ENCODE measurements around the gene BCL6.

- TF ChIP-seq CTCF (IDR thresholded peaks at IDR 0.05): no peak
- no peak for TF ChIP-seq ZBTB43 (CRISPR knock-in tag; IDR thresholded peaks at IDR 0.05)
- no peak for TF ChIP-seq CREB1 (CRISPR knock-in tag; IDR thresholded peaks at IDR 0.05)
- TF ChIP-seq CBFB (CRISPR knock-in tag; IDR thresholded peaks at IDR 0.05; ENCODE audit: low read depth): no peak
- no peak for TF ChIP-seq FOXP1 (CRISPR knock-in tag; IDR thresholded peaks at IDR 0.05; ENCODE audit: borderline replicate concordance)
- TF ChIP-seq NR1H2 (CRISPR knock-in tag; IDR thresholded peaks at IDR 0.05): no peak
- TF ChIP-seq NFATC4 (CRISPR knock-in tag; IDR thresholded peaks at IDR 0.05): no peak
- no peak for TF ChIP-seq ZNF396 (CRISPR knock-in tag; IDR thresholded peaks at IDR 0.05; ENCODE audit: borderline replicate concordance)
- no peak for TF ChIP-seq ATF6 (CRISPR knock-in tag; IDR thresholded peaks at IDR 0.05)
- TF ChIP-seq JUN (CRISPR knock-in tag; IDR thresholded peaks at IDR 0.05): no peak
- TF ChIP-seq E2F4 (CRISPR knock-in tag; IDR thresholded peaks at IDR 0.05; ENCODE audit: borderline replicate concordance, low read depth): no peak
- TF ChIP-seq TEAD1 (CRISPR knock-in tag; IDR thresholded peaks at IDR 0.05): no peak
These were observed 36.7 kb upstream of the BCL6 start for GRCh38 chr3:187782006-187782405.

Data from WTC11 (cell line).